ENCODE results near the gene SPANXN4. TPM values are rescaled to one million over a fixed set of nuclear protein-coding genes. Genes with fewer than 3 reads are reported as not detected.

SPANXN4 gene
- total RNA-seq, 1 experiment from 2014 or later, result not detected

DNA sequence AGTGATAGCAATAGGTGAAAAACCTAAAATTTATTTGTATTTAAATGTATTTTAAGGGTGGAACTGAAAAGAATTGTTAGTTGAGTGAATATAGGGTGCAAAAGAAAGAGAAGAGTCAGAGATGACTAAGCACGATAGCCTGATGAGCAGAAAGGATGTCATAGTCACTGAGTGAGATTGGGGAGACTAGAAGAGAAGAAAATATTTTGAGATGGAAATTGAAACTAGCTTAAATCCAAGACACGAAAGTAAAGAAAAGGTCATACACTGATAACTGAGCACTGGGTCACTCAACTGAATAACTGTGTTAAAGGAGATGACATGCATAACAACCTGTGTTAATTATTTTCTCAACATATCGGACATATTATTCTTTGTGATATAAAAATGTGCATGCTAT is 55.5 kb downstream of the SPANXN4 start:
- intact Hi-C loops (cut with micrococcal nuclease; ENCODE audit: unreplicated experiment), result no loop called here
- H3K36me3 ChIP-seq (ENCODE audit: insufficient read depth, low read length, poor library complexity, severe bottlenecking), result no peaks in the 10 kb centered on the region
- POLR2A ChIA-PET (ENCODE audit: low non-redundant PET), result no interaction called here
- H3K4me3 ChIP-seq (ENCODE audit: low read depth, low read length, poor library complexity, severe bottlenecking), result no peak overlapping the region
- peaks cover 24% of the 10 kb centered on the region for H3K9me3 ChIP-seq (ENCODE audit: low read depth, low read length, poor library complexity, severe bottlenecking)
- CTCF ChIA-PET, result no interaction called here
- no peaks in the 10 kb centered on the region for H3K4me1 ChIP-seq (ENCODE audit: insufficient read depth, low read length, poor library complexity, severe bottlenecking)
- BruUV-seq (replicated peaks), result no TSS peak
- no peak for DNase-seq (ENCODE audit: low spot score)
- no peak overlapping the region for H3K27ac ChIP-seq (ENCODE audit: low read depth, low read length, poor library complexity, severe bottlenecking)
- no peak for TF ChIP-seq EZH2 (IDR thresholded peaks at IDR 0.05; ENCODE audit: borderline replicate concordance, low read depth, low read length, poor library complexity, severe bottlenecking)
- TF ChIP-seq, protein P1, sequence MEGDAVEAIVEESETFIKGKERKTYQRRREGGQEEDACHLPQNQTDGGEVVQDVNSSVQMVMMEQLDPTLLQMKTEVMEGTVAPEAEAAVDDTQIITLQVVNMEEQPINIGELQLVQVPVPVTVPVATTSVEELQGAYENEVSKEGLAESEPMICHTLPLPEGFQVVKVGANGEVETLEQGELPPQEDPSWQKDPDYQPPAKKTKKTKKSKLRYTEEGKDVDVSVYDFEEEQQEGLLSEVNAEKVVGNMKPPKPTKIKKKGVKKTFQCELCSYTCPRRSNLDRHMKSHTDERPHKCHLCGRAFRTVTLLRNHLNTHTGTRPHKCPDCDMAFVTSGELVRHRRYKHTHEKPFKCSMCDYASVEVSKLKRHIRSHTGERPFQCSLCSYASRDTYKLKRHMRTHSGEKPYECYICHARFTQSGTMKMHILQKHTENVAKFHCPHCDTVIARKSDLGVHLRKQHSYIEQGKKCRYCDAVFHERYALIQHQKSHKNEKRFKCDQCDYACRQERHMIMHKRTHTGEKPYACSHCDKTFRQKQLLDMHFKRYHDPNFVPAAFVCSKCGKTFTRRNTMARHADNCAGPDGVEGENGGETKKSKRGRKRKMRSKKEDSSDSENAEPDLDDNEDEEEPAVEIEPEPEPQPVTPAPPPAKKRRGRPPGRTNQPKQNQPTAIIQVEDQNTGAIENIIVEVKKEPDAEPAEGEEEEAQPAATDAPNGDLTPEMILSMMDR (conservative IDR thresholded peaks at IDR 0.05; ENCODE audit: low read depth, low read length), result no peak
- H3K27me3 ChIP-seq (replicated peaks; ENCODE audit: insufficient read depth, low read depth, low read length, poor library complexity), result no peaks in the 10 kb centered on the region

DNA sequence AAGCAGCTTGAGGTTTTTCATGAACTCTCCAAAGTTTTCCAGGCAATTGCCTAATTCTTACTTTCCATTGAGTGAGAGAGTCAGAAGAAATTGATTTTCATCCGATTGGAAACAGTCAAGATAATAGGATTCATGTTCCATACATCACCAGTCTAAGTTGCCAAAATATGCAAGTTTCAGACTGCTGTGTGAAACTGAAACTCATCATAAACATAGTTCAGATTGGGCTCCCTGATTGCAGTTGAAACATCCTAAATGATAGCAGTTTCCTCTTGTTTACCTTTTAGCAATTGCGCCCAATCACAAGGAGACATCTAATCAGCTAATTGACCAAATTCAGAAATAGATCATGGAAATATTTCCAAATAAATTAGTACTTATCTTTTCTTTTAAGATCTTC is 56.8 kb downstream of the SPANXN4 start:
- no peak for DNase-seq (ENCODE audit: low spot score)
- TF ChIP-seq EZH2 (IDR thresholded peaks at IDR 0.05; ENCODE audit: borderline replicate concordance, low read depth, low read length, poor library complexity, severe bottlenecking), result no peak
- TF ChIP-seq, protein P1 (conservative IDR thresholded peaks at IDR 0.05; ENCODE audit: low read depth, low read length), result no peak
- intact Hi-C loops (cut with micrococcal nuclease; ENCODE audit: unreplicated experiment), result no loop called here
- Histone ChIP-seq H3K9me3 (ENCODE audit: low read depth, low read length, poor library complexity, severe bottlenecking) (peaks cover 18% of the 10 kb centered on the region), H3K4me3 (ENCODE audit: low read depth, low read length, poor library complexity, severe bottlenecking) (no peak overlapping the region), H3K27me3 (replicated peaks; ENCODE audit: insufficient read depth, low read depth, low read length, poor library complexity) (no peaks in the 10 kb centered on the region), H3K27ac (ENCODE audit: low read depth, low read length, poor library complexity, severe bottlenecking) (no peak overlapping the region), H3K4me1 (ENCODE audit: insufficient read depth, low read length, poor library complexity, severe bottlenecking) (no peaks in the 10 kb centered on the region), H3K36me3 (ENCODE audit: insufficient read depth, low read length, poor library complexity, severe bottlenecking) (no peaks in the 10 kb centered on the region)
- POLR2A ChIA-PET (ENCODE audit: low non-redundant PET), result no interaction called here
- CTCF ChIA-PET, result no interaction called here
- BruUV-seq (replicated peaks), result no TSS peak

Data from A673 (cell line).